Type B pancreatic cell (in vitro differentiated cells): Measurements from ENCODE around the gene MBD3. TPM values are rescaled to one million over a fixed set of nuclear protein-coding genes. Genes with fewer than 3 reads are reported as not detected.
A peak's percentile ranks its signal among the peaks of the same experiment; 100 is the strongest.
"Not testable (repeated sequence)": the region's sequence is repeated elsewhere in the genome, so short reads cannot be mapped to it uniquely, and the experiment has no call there.

Experiments used
- DNase-seq: peaks from one replicate; pipeline ENCODE4 v3.0.0; 2021; ENCODE audit warnings: mixed read lengths; ENCODE audit not compliant: unreplicated experiment; ENCODE audit errors: extremely low spot score
- H3K27ac Mint-ChIP-seq: 2 replicates; pipeline ENCODE4 v1.8.0; 2021; ENCODE audit warnings: mild to moderate bottlenecking, mixed read lengths
- H3K27me3 Mint-ChIP-seq: 2 replicates; pipeline ENCODE4 v1.8.0; 2021; ENCODE audit warnings: mixed read lengths
- H3K36me3 Mint-ChIP-seq: 2 replicates; pipeline ENCODE4 v1.8.0; 2021; ENCODE audit warnings: mixed read lengths
- H3K4me1 Mint-ChIP-seq: one replicate; pipeline ENCODE4 v1.8.0; 2021; ENCODE audit warnings: mixed read lengths; ENCODE audit not compliant: unreplicated experiment
- H3K4me3 Mint-ChIP-seq: 2 replicates; pipeline ENCODE4 v1.8.0; 2021; ENCODE audit warnings: mild to moderate bottlenecking, mixed read lengths
- H3K9me3 Mint-ChIP-seq: 2 replicates; pipeline ENCODE4 v1.8.0; 2021; ENCODE audit warnings: mixed read lengths
- long read RNA-seq: library from polyadenylated mRNA; unstranded; transcript quantifications from one replicate; pipeline ENCODE4 v2.0.0, GENCODE V29; 2020
- total RNA-seq: library from RNA; stranded (reverse); gene quantifications from 2 replicates; pipeline ENCODE4 v1.2.1, GENCODE V29; 2021; ENCODE audit warnings: low replicate concordance
- TF ChIP-seq, protein P1 (sequence below): fragments of 200-600 bp; sonication (generic); conservative IDR thresholded peaks from 2 replicates; pipeline ENCODE4 v1.5.0; 2021; ENCODE audit warnings: antibody characterized with exemption, mild to moderate bottlenecking

Gene MBD3, protein sequence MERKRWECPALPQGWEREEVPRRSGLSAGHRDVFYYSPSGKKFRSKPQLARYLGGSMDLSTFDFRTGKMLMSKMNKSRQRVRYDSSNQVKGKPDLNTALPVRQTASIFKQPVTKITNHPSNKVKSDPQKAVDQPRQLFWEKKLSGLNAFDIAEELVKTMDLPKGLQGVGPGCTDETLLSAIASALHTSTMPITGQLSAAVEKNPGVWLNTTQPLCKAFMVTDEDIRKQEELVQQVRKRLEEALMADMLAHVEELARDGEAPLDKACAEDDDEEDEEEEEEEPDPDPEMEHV
- 78.8 and 110 TPM in 2 replicates for total RNA-seq
- long read RNA-seq, partial matches to known transcripts, result 0 of 5 reads
- long read RNA-seq, other reads (novel, unspliced or antisense), result 5 of 5 reads

DNA sequence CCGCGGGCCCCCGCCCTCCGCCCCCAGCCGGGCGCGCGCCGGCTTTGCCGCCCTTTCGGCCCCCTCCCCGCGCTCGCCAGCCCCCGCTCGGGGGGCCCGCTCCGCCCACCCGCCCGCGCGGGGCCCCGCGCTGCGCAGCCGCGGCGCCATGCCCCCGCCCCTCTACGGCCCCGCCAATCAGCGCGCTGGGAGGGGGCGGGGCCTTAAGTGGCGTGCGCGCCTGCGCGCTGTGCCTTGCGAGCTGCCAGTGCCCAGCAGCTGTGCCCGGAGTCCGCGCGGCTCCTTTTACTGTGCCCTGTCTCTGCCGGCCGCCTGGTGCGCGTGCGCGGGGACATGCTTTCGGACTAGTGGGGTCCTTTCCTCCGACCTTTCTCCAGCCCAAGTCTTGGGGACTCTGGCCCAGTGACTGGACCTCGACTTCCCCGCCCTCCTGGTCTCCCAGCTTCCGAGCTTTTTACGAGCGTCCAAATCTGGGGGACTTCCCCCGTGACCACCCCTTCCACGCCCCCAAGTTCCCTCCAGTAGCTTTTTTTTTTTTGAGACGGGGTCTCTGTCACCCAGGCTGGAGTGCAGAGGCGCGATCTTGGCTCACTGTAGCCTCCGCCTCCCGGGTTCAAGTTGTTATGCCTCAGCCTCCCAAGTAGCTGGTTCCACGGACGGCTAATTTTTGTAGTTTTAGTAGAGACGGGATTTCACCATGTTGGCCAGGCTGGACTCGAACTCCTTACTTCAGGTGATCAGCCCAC, at the start of gene MBD3:
Gene MBD3, minus strand, starts transcription at position 111 of the 746 bp plus-strand sequence. CDS start 234 bp downstream, outside the sequence.
- Mint-ChIP-seq H3K27me3 (no peaks in the 10 kb centered on the region), H3K27ac (peak within 1 kb of the TSS; percentile 94), H3K4me1 (peaks cover 9% of the 10 kb centered on the region), H3K4me3 (peak within 1 kb of the TSS; percentile 93), H3K9me3 (no peaks in the 10 kb centered on the region), H3K36me3 (no peaks in the 10 kb centered on the region)
- TF ChIP-seq, protein P1, sequence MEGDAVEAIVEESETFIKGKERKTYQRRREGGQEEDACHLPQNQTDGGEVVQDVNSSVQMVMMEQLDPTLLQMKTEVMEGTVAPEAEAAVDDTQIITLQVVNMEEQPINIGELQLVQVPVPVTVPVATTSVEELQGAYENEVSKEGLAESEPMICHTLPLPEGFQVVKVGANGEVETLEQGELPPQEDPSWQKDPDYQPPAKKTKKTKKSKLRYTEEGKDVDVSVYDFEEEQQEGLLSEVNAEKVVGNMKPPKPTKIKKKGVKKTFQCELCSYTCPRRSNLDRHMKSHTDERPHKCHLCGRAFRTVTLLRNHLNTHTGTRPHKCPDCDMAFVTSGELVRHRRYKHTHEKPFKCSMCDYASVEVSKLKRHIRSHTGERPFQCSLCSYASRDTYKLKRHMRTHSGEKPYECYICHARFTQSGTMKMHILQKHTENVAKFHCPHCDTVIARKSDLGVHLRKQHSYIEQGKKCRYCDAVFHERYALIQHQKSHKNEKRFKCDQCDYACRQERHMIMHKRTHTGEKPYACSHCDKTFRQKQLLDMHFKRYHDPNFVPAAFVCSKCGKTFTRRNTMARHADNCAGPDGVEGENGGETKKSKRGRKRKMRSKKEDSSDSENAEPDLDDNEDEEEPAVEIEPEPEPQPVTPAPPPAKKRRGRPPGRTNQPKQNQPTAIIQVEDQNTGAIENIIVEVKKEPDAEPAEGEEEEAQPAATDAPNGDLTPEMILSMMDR, result no peak
- peak; percentile 94 for DNase-seq

DNA sequence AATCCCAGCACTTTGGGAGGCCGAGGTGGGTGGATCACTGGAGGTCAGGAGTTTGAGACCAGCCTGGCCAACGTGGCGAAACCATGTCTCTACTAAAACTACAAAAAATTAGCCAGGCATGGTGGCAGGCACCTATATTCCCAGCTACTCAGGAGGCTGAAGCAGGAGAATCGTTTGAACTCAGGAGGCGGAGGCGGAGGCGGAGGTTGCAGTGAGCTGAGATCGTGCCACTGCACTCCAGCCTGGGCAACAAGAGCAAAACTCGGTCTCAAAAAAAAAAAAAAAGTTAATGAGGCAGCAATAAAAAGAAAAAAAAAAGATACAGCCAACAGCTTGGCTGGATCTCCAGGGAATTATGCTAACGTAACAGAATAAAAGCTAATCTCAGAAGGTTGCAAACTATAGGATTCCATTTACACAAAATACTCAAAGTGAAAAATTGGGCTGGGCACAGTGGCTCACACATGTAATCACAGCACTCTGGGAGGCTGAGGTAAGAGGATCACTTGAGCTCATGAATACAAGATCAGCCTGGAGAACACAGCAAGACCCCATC, 48.3 kb upstream of the MBD3 start:
- DNase-seq, H3K4me3 Mint-ChIP-seq, H3K27me3 Mint-ChIP-seq, H3K27ac Mint-ChIP-seq, H3K9me3 Mint-ChIP-seq, H3K4me1 Mint-ChIP-seq: not testable (repeated sequence)
- H3K36me3 Mint-ChIP-seq, result peaks cover 18% of the 10 kb centered on the region

DNA sequence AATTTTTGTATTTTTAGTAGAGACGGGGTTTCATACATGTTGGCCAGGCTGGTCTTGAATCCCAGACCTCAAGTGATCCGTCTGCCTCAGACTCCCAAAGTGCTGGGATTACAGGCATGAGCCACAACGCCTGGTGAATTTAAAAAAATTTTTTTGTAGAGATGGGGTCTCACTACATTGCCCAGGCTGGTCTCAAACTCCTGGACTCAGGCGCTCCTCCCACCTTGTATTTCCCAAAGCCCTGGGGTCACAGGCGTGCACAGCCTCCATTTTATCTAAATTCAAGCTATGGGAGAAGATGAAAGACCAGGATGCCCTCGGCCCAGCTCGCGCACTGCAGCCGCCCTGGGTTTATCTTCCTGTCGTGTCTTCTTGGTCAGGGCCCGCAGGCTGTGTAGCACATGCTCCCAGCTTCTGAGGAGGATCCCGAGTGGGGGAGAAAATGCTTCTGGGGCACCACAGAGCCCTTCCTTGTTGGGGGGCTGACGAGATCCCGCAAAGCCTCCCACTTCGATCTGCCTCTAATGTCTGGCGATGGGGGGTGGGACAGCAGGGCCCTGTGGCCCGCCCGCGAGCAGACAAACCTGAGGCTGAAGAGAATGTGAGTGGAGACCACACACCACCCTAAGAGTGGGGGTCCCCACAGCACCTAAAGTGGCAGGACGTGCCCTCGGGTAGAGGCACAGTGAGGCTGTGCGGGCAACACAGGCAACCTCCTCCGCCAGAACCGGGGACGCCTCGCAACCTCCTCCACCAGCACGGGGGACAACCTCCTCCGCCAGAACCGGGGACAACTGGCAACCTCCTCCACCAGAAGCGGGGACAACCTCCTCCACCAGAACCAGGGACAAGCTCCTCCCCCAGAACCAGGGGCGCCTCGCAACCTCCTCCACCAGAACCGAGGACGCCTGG, 43.9 kb upstream of the MBD3 start:
- TF ChIP-seq, protein P1, result no peak
- Mint-ChIP-seq H3K27me3 (no peaks in the 10 kb centered on the region), H3K4me3 (no peak overlapping the region), H3K9me3 (no peaks in the 10 kb centered on the region), H3K36me3 (peaks cover 21% of the 10 kb centered on the region), H3K27ac (no peak overlapping the region), H3K4me1 (no peaks in the 10 kb centered on the region)
- DNase-seq, result no peak

DNA sequence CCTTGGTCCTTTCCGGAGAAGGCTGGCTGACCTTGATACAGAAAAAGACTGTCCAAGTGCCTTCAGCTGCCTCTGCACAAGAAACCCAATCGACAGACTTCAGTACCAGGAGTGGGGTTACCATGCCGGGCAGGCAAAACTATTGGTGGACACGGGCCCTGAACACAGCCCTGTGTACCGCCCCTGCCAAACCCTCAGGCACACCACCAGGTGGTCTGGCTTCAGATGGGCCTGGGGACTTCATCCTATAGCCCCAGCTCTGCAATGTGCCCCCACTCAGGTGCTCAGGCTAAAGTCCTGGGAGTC, 42.2 kb upstream of the MBD3 start:
- Mint-ChIP-seq H3K9me3 (no peaks in the 10 kb centered on the region), H3K36me3 (peaks cover 21% of the 10 kb centered on the region), H3K27ac (no peak overlapping the region), H3K4me3 (no peak overlapping the region), H3K27me3 (no peaks in the 10 kb centered on the region), H3K4me1 (no peaks in the 10 kb centered on the region)
- TF ChIP-seq, protein P1, result no peak
- no peak for DNase-seq

DNA sequence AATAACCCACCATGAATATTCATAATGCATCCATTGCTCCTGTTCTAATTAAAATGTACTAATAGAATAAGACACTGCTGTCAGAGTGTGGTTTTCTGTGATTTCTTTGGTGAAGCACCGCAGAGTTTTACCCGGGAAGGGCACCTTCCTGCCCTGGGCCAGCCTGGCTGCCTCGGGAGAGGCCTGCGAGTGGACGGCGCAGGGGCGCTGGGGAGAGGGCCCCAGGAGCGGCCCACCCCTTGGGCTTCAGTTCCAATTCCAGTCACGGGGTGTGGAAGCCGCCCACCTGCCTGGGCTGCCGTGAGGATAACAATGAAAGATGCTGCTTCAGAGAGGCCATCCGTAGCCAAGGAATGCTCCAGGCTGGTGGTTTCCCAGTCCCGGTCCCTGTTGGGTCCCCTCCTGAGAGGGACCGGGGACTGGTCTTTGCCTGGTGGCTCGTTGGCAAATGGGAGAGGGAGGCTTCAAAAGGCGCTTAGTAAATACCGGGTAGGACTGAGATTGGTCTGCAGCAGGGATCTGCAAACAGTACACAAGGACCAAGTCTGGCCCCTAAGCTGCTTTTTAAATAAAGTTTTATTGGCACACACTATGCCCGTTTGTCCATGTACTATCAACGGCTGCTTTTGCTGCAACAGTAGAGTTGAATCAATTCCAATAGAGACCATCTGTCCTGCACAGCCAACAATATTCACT, 41.7 kb upstream of the MBD3 start:
- Mint-ChIP-seq H3K4me1 (no peaks in the 10 kb centered on the region), H3K9me3 (no peaks in the 10 kb centered on the region), H3K36me3 (peaks cover 16% of the 10 kb centered on the region), H3K4me3 (no peak overlapping the region), H3K27ac (no peak overlapping the region), H3K27me3 (no peaks in the 10 kb centered on the region)
- DNase-seq, result no peak
- TF ChIP-seq, protein P1, result no peak
